ENCODE measurements around the gene CHMP3. TPM values are rescaled to one million over a fixed set of nuclear protein-coding genes. Genes with fewer than 3 reads are reported as not detected.
"Not testable (repeated sequence)": the region's sequence is repeated elsewhere in the genome, so short reads cannot be mapped to it uniquely, and the experiment has no call there.

CHMP3 gene
- total RNA-seq, 4 donors from 2014 or later = 80.2 to 146 (median 111) TPM

DNA sequence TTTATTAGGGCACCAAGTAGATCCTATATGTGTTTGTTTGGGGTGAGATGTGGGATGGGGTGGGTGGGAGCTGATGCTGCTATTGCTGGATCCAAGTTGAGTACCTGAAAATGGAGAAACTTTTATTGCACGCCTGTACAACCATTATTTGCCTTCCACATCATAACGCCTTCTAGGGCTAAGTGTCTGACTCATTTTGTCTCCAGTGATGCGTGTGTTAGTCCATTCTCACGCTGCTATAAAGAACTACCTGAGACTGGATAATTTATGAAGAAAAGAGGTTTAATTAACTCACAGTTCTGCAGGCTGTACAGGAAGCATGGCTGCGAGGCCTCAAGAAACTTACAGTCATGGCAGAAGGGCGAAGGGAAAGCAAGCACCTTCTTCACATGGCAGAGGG is 63.9 kb downstream of the CHMP3 start:
- ATAC-seq (ENCODE audit: low FRiP score) (no peak), DNase-seq (ENCODE audit: low spot score) (no peak)
- TF ChIP-seq, protein P1, sequence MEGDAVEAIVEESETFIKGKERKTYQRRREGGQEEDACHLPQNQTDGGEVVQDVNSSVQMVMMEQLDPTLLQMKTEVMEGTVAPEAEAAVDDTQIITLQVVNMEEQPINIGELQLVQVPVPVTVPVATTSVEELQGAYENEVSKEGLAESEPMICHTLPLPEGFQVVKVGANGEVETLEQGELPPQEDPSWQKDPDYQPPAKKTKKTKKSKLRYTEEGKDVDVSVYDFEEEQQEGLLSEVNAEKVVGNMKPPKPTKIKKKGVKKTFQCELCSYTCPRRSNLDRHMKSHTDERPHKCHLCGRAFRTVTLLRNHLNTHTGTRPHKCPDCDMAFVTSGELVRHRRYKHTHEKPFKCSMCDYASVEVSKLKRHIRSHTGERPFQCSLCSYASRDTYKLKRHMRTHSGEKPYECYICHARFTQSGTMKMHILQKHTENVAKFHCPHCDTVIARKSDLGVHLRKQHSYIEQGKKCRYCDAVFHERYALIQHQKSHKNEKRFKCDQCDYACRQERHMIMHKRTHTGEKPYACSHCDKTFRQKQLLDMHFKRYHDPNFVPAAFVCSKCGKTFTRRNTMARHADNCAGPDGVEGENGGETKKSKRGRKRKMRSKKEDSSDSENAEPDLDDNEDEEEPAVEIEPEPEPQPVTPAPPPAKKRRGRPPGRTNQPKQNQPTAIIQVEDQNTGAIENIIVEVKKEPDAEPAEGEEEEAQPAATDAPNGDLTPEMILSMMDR (IDR thresholded peaks at IDR 0.05) = no peak

DNA sequence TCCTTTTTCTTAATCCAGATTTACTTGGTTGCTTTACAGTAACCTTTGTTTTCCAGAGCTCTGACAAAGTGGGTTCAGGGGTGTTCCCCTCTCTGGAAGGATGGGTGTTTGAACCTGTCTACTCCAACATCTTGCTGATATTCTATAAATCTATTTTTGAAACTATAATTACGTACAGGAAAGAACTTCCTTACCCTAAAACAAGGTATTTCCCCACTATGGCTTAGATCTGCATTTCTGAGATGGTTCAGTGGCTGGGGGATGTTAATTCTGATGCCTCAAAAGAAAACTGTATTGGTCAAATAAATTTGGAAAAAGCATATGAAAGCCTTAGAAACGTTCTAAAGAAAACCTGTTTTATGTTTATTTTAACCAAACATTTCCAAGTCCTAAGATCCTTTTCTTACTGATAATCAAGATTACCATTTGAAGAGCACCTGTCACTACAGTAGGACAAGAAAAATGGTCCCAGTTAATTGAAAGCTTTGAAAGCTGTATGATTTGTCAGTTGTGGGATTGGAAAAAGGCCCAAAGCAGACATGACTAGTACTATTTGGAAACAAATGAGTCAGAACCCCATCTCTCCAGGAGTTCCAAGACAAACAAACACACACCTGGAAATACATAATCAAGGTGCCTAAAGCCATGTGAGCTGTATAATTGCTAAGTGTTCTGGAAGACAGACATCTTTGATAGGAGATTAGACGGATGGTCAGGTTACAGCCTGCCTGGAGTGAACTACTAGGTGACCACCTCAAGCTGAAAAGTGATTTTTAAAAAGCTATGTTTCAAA is 64.6 kb downstream of the CHMP3 start:
- TF ChIP-seq, protein P1 (IDR thresholded peaks at IDR 0.05) = no peak
- DNase-seq (ENCODE audit: low spot score) (no peak), ATAC-seq (ENCODE audit: low FRiP score) (no peak)

DNA sequence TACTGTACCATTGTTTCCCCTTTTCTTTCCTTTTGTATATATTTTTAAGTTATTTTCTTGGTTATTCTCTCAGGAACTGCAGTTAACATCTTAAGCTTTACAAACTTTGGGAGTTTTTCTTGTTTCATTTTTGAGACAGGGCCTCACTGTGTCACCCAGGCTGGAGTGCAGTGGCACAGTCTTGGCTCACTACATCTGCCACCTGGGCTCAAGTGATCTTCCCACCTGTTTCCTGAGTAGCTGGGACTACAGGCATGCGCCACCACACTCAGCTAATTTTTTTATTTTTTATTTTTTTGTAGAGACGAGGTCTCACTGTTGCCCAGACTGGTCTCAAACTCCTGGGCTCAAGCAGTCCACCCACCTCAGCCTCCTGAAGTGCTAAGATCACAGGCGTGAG is 66.9 kb downstream of the CHMP3 start:
- not testable (repeated sequence) for DNase-seq (ENCODE audit: low spot score); ATAC-seq (ENCODE audit: low FRiP score)

DNA sequence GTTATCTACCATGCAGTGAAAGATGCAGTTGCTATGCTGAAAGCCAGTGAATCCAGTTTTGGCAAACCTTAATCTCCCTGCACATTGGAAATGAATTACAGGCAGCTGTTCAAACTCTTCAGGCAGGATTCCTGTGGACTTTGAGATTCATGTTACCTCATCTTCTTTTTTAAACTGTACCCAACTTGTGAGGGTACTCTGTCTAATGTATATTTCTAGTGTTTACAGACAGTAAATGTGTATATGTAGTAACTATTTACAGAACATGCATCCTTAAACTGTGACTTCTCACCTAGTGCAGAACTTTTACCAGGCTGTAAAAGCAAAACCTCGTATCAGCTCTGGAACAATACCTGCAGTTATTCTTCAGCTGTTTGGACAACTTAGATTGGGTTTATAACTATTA is 71.2 kb downstream of the CHMP3 start:
- TF ChIP-seq, protein P1 (IDR thresholded peaks at IDR 0.05) = no peak
- DNase-seq (ENCODE audit: low spot score) (no peak), ATAC-seq (ENCODE audit: low FRiP score) (no peak)

DNA sequence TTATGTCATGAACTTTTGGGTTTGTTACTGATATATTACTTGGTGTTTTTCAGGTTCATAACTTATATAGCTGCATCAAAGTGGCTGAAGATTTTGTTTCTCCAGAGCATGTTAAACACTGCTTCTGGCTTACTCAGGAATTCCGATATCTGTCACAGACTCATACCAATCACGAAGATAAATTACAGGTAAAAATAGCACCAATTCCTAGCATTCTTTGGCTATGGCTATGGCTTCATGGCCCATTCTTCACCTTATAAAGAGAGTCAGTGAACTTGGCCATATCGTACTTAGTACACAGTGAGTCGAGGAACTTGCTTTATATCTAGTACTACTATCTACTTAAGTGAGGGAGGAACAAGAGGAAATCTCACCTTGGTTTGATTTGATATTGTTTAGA is 72.2 kb downstream of the CHMP3 start:
- TF ChIP-seq, protein P1 (IDR thresholded peaks at IDR 0.05) = no peak
- DNase-seq (ENCODE audit: low spot score) (no peak), ATAC-seq (ENCODE audit: low FRiP score) (no peak)

DNA sequence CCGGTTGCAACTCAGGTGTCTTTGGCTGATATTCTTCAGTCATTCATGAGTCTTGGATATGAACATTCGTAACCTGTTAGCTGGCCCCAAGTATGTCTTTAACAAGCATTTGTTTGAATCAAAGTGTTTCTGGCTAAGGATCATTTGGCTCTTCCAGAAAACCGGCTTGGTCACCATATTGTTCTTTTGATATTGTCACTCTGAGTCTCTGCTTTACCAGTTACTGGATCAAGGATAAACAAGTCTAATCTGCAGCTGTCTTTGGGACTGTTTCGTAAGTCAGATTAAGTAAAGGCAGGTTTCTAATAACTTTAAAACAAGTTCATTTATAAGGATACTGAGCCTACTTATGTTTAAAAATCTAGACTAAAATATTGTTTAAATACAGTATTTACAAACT is 73.0 kb downstream of the CHMP3 start:
- DNase-seq (ENCODE audit: low spot score) (no peak), ATAC-seq (ENCODE audit: low FRiP score) (no peak)
- TF ChIP-seq, protein P1 (IDR thresholded peaks at IDR 0.05) = no peak

DNA sequence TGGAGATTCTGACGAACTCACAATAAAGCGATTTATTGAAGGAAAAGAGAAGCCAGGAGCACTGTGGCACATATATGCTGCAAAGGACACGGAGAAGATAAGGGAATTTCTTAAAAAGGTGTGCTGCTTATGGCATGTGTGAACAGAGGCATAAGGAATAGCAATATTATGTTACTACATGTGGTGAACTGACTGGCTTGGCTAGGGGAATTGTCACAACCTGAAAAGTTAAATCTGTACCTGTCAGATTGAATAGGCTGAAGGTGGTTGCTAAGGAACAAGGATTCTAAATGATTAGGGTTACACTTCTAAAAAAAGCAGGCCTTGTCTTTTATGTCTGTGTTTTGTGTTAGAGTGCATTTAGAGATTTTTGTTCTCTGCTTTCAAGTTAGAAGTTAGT is 73.7 kb downstream of the CHMP3 start:
- ATAC-seq (ENCODE audit: low FRiP score) = no peak
- TF ChIP-seq, protein P1 (IDR thresholded peaks at IDR 0.05) = no peak
- DNase-seq (ENCODE audit: low spot score) = no peak
